Adrenal gland (tissue), 5 donors: ENCODE data around the gene CNTN4.

ENCODE experiments used
- CTCF ChIP-seq, 6 experiments: fragments of 450-650 bp in 4 of 6; fragments of 200-600 bp in 2 of 6; sonication (generic) in 1 of 6; IDR thresholded peaks; 1 replicate in 5 of 6; 2 replicates in 1 of 6; pipeline versions ENCODE4 v1.5.1 to v1.8.0; 2016 to 2021; ENCODE audit warnings: antibody characterized with exemption in 6 of 6, mild to moderate bottlenecking in 2 of 6, moderate library complexity in 1 of 6
- POLR2A ChIP-seq, 2 donors: fragments of 450-650 bp; IDR thresholded peaks; one replicate each; pipeline ENCODE4 v1.6.1; 2017; ENCODE audit warnings: antibody characterized with exemption in 2 of 2, mild to moderate bottlenecking in 2 of 2, moderate library complexity in 1 of 2
- donor health status: DM: no; HTN: no; CAD: no.

GRCh38 chr3:2686816-2687502 is 588.3 kb downstream of the CNTN4 start:
- no peak for TF ChIP-seq CTCF (IDR thresholded peaks at IDR 0.05)
- no peak for TF ChIP-seq POLR2A (IDR thresholded peaks at IDR 0.05)
